Fibroblast of peridontal ligament (primary cell): Measurements from ENCODE around the gene CUTC.
"Not testable (repeated sequence)": the region's sequence is repeated elsewhere in the genome, so short reads cannot be mapped to it uniquely, and the experiment has no call there.

ENCODE experiments used
- DNase-seq: peaks from one replicate; pipeline ENCODE4 v3.0.0-alpha.2; 2010; ENCODE audit errors: extremely low read depth

The CUTC gene

DNA sequence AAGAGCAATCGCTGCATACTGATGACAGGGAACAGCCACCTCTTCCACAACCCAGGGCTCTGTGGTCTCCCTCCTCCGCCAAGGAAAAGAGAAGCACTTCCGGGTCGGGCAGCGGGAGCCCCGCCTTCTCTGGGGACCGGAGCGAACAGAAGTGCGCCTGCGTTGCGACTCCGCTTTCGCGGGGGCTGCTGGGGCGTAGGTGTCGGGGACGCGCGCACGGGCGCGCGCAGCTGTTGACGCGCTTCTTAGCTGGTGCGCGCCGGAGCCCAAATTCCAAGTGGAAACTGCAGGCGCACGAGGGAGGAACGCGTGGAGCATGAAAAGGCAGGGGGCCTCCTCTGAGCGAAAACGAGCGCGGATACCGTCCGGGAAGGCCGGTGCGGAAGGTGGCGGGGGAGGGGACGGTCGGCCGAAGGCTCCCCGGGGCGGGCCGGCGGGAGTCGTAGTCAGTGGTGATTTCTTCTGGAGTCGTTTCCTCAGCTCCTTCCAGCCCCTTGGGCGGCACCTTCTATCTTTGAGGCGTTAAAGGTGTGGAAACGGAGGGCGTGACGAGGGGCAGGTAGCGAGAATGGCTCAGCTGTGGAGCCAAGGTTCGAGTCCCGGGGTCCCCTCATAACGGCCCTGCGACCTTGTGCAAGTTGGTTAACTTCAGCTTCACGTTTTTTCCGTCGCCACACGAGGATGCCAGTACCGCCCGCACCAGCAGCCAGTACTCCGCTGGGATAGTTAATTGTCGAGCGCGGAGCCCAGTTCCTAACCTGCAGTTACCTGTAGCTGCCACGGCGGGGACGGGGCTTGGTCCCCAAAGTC lies at the start of gene CUTC, which contains the start of gene COX15:
Gene CUTC (plus strand): TSS at position 202 of the 810 bp plus-strand sequence. CDS start 115 bp downstream, at position 317.
Gene COX15 (minus strand): TSS at position 95 of the 810 bp plus-strand sequence. CDS start 78 bp downstream, at position 17.
- DNase-seq: peak; percentile 95

DNA sequence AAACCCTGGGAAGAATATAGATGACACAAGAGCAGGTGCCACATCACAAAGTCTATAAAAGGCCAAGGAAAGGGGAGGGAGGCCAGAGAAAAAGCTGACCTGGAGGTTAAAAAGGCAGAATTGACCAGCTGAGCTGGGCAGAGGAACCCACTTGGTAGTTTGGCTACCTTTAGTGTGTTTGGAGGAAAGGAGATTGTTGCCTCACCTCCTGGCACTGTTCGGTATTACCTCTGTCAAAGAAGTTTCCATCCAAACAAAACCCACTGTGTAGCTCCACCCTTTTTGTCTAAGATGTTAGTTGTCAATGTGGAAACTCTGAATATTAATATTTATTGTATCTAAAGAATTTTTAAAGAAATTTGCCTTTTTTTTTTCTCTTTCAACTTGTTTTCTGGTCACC lies 49.3 kb upstream of the CUTC start:
- DNase-seq: no peak

GRCh38 chr10:99685597-99685967 lies 46.5 kb upstream of the CUTC start:
- no peak for DNase-seq

GRCh38 chr10:99689461-99689860 lies 42.6 kb upstream of the CUTC start:
- DNase-seq: no peak

DNA sequence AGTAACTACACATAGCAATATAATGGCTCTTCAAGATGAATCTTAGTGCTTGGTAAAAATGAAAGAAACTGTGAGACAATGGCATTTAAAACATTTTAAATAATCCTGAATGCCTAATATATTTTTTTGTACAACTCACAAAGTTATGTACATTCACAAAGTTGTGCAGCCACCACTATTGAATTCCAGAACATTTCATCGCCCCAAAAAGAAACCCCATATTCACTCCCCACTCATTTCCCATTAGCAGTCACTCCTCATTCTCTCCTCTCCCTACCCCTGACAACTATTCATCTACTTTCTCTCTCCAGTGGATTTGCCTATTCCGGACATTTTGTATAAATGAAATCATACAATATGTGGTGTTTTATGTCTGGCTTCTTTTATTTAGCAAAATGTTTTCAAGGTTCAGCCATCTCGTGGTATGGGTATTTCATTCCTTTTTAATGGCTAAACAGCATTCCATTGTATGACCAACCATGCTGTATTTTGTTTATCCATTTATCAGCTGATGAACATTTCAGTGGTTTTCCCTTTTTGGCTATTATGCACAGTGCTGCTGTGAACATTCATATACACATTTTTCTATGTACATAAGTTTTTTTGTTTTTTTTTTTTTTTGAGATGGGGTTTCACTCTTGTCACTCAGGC lies 38.0 kb upstream of the CUTC start:
- DNase-seq: peak; percentile 93

GRCh38 chr10:99695761-99696160 lies 36.3 kb upstream of the CUTC start:
- DNase-seq: peak; percentile 51

- DNase-seq: no peak
Measured at GRCh38 chr10:99698504-99699080, 33.4 kb upstream of the CUTC start.

GRCh38 chr10:99700649-99701048 lies 31.4 kb upstream of the CUTC start:
- peak; percentile 71 for DNase-seq

- peak; percentile 55 for DNase-seq
Measured at GRCh38 chr10:99708428-99709012, 23.5 kb upstream of the CUTC start.

- DNase-seq: peak; percentile 70
Measured at GRCh38 chr10:99709480-99710229, 22.4 kb upstream of the CUTC start.

GRCh38 chr10:99711129-99711719 lies 20.8 kb upstream of the CUTC start:
- DNase-seq: peak; percentile 88

- no peak for DNase-seq
Measured at GRCh38 chr10:99714446-99714845, 17.6 kb upstream of the CUTC start.

- no peak for DNase-seq
Measured at GRCh38 chr10:99720387-99720786, 11.6 kb upstream of the CUTC start.

- no peak for DNase-seq
Measured at GRCh38 chr10:99730026-99730425, 2.0 kb upstream of the CUTC start.

DNA sequence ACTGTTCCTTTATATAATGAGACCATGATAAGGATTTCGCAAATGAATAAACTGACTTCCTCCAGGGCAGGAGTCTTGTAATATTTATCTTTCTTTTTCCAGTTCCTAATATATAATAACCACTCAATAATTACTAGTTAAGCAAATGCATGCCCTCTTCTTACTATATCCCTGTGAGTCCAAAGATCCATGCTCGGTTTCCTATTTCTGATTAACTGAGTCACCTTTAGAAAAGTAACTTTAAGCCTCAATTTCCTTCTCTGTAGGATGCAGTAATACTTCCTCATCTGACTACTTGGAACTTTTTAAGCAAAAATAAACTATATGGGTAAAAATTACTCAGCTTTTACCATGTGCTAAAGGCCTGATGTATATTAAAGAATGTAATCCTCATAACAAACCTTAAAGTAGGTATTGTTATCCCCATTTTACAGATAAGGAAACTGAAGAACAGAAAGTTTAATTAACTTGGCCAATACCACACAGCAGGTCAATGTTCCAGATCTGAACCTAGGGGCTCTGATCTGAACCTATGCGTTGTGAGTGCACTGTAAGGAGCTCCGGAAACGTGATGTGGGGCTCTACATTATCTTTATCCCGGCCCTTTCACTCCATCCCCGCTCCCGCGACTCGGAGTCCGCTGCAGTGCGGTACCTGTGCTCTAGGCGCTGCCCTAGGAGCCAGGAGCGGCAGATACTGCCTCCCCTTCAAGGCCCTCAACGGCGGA lies 565 bp upstream of the CUTC start:
- no peak for DNase-seq

- no peak for DNase-seq
Measured at GRCh38 chr10:99733366-99733765, 1.3 kb downstream of the CUTC start.

DNA sequence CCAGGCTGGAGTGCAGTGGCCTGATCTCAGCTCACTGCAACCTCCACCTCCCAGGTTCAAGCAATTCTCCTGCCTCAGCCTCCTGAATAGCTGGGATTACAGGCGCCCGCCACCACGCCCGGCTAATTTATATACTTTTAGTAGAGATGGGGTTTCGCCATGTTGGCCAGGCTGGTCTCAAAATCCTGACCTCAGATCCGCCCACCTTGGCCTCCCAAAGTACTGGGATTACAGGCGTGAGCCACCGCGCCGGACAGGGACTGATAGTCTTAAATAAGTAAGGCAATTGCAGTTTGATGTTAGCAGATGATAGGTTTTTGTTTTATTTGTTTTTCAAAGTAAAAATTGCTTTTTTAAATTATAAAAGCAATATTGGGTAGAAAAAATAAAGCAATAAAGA lies 2.1 kb downstream of the CUTC start:
- not testable (repeated sequence) for DNase-seq

DNA sequence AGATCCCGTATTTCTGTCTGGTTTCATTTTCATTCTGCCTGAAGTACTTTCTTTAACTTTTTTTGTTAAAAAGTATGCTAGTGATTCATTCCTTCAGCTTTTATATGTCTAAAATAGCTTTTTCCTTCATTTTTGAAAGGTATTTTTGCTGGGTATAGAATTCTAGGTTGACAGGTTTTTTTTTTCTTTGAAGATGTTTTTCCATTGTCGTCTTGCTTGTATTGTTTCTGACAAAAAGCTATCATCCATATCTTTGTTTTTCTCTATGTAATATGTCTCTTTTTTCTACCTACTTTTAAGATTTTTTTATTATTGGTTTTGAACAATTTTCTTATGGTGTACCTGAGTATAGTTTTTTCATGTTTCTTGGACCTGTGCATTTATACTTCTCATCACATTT lies 8.2 kb downstream of the CUTC start:
- DNase-seq: no peak

- no peak for DNase-seq
Measured at GRCh38 chr10:99740933-99741559, 9.0 kb downstream of the CUTC start.

- DNase-seq: peak; percentile 89
Measured at GRCh38 chr10:99742254-99742653, 10.2 kb downstream of the CUTC start.
